Lung microvascular endothelial cell (primary cell): ENCODE data around the gene SEZ6. TPM values are rescaled to one million over a fixed set of nuclear protein-coding genes. Genes with fewer than 3 reads are reported as not detected.

Experiments
- DNase-seq, 2 donors: peaks; one replicate each; pipeline versions ENCODE4 v3.0.0 to v3.0.0-alpha.2; 2010; ENCODE audit warnings: low read depth in 2 of 2
- total RNA-seq: library from RNA; depleted of rRNA; stranded (reverse); fragments of >200 nt; gene quantifications from 2 replicates; pipeline ENCODE4 v1.2.1, GENCODE V29; 2014

The SEZ6 gene
- total RNA-seq, 1 donor from 2014 or later: under 0.01 TPM

- DNase-seq: no peak
These were observed 30.8 kb upstream of the SEZ6 start for GRCh38 chr17:29036584-29036983.

DNA sequence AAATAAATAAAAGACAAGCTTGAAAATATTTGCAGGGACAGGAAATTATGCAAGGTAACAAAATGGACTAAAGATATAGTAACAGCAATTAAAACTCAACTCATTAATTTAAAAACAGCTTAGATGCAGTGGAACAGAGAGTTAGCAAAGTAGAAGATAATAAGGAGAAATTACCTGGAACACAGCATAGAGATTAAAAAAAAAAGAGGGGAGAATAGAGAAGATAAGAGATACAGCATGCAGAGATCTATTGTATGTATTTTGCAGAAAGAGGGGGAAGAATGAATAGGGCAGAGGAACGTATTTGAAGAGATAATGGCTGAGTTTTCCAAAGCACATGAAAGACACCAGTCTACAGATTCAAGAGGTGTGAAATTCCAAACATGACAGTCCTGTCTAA is 28.7 kb upstream of the SEZ6 start:
- DNase-seq: no peak

DNA sequence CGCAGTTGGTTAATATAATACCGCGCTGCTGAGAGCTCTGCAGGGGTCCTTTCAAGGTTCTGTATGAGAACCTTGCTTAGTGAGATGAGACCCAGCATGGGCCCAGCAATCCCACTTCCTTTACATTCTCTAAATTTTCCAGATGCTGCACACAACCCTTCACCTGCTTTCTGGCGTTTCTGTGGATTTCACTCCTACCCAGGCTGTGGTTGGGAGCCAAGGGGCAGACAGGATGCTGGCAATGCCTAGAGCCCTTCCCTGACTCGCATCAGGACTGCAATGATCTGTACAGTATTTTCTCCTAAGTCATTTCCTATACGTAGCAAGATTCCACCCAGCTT is 27.0 kb upstream of the SEZ6 start:
- DNase-seq: no peak

GRCh38 chr17:29032013-29032856 is 26.4 kb upstream of the SEZ6 start:
- no peak for DNase-seq

DNA sequence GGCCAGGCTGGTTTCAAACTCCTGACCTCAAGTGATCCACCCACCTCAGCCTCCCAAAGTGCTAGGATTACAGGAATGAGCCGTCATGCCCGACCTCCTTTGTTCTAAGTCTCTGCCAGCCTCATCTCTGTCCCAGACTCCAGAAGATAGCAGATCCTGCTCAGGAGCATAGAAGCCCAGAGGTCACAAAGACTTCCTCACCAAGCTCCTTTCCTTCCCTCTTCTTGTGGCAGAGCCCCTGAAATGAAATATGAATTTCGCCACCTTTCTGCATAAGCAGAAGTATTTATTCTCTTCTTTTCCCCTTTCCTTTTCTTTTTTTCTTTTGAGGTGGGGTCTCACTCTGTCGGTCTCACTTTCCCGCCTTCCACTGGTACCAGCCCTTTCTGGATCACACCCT is 25.7 kb upstream of the SEZ6 start:
- no peak for DNase-seq

DNA sequence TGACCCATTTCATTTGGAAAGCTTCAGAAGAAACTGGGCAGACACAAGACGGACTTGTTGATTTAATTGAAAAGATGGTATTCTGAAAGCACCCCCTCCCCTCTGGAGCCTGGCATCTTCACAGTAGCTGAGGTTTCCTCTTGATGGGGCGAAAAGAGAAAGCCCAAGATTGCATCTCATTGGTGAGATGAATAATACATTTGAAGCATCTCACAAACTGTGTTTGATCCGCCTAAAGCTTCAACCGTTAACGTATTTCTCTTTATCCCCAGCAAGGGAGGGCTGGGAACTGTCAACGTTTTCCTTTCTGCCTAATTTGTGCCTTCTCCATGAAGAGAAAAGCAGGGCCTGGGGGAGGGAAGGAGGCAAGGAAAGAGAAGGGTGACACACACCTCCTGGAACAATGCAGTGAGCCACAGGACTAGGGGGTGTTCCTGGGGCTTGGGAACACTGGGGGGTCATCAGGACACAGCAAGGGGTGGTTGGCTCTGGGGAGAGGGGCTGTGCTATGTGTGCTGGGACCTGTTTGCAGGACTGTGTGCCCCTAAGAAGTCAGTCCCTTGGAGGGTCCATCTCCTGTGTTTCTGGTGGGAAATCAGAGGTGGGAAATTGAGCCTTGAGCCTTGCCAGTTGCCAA is 18.6 kb upstream of the SEZ6 start:
- DNase-seq: no peak

- DNase-seq: no peak
These were observed 16.2 kb upstream of the SEZ6 start for GRCh38 chr17:29022074-29022473.

- no peak for DNase-seq
These were observed 15.4 kb upstream of the SEZ6 start for GRCh38 chr17:29021226-29021625.

DNA sequence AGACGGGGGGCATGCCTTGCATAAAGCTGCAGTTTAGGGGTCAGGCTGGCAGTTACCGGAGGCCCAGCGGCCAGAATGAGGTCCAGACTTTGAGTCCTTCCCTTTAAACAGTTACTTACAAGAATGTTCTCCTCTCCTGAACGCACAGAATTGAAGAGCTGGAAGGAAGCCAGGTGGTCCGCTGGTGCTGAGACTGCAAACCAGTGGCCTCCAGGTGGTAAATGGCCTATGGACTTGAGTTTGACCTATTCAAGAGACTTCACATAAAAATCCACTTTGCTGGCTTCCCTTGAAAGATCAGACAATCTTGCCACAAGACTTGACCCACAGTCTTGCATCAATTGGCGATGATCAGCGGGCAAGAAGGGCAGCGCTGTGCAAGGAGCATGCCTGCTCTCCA is 14.7 kb upstream of the SEZ6 start:
- no peak for DNase-seq

DNA sequence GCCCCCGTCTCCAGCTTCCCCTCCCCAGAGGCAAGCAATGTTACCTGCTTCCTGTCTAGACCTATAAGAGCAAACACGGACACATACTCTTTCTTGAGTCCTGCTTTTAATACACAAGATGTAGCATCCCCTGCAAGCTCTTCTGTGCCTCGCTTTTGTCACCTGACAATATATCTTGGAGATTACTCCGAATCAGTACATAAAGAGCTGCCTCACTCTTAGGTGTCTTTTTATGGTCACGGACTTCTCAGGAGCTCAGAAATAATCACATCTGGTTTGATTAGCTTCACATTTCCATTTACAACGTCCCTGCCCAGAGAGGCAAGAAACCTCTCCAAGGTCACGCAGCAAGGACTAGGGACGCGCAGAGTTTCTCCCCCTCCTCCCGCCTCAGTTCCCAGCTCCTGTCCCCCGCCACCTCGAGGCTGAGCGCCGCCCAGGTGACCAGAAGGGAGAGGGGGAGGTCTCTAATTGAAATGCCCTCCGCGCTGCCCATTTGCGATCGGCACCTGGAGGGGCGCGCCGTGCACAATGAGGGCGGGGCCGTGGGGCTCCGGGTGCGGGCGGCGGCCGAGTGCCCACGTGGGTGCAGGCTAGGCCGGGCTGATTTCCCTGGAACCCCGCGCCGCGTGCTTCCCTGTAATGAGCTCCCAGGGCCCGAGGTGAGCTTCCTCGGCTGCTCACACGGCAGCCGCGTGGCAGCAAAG is 13.8 kb upstream of the SEZ6 start:
- no peak for DNase-seq

DNA sequence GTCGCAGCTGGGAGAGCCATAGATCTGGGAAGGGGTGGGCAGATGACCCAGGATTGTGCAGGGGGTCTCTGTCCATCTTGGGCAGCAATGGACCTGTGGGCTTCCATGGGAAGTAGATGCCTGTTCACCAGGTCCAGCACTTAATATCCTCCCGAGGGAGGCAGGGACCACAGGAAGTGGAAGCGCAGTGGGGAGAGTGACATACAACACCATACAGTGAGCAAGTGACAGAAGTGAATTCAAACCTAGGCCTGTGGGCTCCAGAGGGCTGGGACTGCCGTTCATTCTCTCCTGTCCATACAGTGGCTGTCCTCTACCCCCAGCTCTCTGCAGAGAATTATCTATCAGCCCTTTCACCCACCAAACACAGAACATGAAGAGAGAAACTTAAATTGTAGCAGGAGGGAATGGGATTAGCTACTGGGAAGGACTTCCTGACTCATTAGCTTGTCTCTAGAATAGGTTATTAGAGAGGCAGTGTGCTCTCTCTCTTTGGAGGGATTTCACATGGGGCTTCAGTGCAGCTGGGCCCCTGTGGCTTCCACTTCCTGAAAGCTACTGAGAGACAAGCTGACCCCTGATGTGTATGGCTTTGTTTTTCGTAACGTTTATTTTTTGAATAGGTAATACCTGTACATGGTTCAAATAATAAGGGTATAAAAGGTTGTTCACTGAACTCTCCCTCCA is 13.1 kb upstream of the SEZ6 start:
- no peak for DNase-seq

- peak in 1 of 2 donors; percentile 43 for DNase-seq
These were observed 10.7 kb upstream of the SEZ6 start for GRCh38 chr17:29016345-29017210.

DNA sequence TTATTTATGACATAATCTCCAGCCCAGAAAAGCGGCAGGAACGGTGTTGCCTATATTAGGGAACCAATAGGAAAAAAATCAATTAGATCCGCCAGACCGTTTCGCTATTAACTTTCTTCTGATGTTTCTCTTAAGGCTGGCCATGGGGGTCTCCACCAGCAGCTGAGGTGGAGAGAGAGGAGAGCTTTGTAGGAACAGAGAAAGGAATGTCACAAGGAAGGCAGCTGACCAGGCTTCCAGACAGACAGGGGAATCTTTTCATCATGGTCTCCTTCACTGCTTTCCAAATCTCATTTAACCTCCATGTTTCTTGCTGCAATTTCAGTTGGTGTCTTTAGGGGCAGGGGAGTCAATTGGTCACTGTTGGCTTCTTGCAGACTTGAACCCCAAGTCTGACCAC is 8.9 kb upstream of the SEZ6 start:
- no peak for DNase-seq

DNA sequence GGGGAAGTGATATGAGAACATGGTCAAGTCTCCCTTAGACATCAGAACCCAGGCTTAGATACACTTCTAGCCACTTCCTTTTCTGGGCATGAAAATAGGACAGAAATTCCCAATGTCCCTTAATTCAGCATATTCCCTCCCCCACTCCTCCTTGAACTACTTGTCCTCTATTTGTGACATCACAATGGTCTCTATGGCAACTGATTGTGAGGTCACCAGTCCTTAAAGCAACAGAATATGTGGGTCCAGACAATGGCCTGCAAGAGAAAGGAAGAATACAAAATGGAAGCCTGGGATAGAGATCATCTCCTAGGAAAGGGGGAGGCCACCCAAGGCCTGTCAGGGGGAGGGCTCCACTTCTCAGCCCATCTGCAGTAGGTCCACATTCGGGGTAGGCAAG is 6.7 kb upstream of the SEZ6 start:
- DNase-seq: no peak

DNA sequence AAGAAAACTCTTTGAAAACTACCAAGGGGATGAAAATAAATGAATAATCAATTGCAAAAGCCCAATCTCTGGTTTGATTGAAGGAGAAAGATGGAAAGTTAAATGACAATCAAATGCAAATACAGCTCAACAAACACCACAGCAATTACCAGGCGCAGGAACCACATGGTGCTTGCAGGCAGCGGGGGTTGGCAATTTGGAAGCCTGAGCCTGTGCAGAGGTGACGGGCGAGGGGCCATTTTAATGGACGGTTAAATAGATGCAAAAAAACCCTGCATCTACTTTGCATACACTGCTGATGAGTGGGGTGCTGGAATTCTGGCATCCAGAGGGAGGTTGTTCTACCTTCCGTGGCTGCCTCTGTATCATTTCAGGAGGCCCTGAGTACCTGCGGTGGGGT is 4.8 kb upstream of the SEZ6 start:
- DNase-seq: no peak

DNA sequence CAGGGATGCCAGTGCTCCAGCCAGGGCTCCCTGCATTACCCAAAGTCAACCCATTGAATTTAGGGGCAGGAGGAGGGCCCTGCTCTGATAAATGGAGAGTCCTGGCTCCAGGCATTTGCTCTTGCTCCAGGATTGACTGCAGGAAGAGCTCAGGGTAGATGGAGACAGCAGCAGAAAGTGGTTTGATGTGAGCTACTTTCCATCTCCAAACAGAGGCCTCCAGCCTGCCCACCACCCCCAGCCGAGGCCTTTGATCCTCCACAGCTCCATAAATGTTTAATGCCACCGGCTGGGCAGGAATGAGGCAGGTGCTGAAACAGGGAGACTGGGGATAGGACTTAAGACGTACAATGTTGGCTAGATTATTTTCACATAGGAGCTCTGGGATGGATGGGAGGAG is 4.3 kb upstream of the SEZ6 start:
- no peak for DNase-seq

- no peak for DNase-seq
These were observed 2.8 kb upstream of the SEZ6 start for GRCh38 chr17:29008591-29008990.

DNA sequence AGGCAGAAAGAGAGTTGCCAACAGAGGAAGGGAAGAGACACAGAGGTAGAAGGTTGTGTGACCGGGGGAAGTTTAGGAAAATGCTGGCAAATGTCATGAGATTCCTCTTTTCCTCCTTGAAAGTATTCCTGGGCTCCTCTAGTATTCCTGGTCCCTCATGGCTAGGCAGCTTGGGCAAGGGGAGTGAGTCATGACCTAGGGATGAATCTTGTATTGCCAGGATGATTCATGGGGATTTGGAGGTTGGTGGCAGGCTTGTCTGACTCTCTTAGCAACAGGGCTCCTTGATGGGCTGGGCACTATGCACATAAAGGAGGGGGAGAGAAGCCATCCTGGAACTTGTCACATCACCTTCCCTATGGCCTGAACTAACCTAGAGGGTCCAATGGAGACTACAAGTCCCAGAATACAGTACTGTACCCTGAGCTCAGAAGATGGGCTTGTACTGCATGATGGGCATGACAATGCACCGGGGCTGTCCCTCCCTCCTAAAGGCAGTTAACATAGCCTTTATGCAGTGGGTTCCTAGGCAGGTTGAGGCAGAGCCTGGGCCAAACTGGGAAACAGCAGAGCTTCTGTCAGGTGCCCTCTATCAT is 2.1 kb upstream of the SEZ6 start:
- DNase-seq: no peak

GRCh38 chr17:29007456-29007855 is 1.6 kb upstream of the SEZ6 start:
- no peak for DNase-seq

DNA sequence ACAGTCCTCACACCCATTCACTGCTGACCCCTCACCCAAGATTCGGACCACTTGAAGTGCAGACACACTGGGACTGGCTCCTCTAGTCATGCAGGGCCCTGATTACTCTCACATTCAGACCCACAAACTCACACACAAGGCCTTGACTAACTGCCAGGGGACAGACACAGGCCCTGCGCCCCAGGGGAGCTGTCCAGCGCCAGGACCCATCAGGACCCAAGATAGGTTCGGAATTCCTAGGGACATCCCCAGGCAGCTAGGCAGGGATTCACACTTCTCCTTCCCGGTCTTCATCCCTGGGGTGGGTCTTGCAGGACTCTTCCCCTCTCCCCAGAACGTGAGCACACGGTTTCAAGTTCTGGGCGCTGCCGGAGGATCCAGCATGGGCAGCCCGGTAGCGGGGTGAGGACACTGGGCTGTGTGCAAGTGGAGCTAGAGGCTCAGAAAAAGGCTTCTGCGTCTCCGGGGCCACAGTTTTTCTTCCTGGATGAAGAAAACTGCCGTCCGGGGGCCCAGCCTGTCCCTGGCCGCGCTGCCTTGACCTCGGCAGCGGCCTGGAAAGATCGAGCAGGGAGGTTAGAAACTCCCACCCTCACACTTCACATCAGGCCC is 1.6 kb downstream of the SEZ6 start:
- DNase-seq: peak; percentile 42 to 53
